Neural progenitor cell (in vitro differentiated cells): ENCODE results near the gene KPNA1. TPM values are rescaled to one million over a fixed set of nuclear protein-coding genes. Genes with fewer than 3 reads are reported as not detected.

Source experiments
- DNase-seq: peaks from one replicate; pipeline ENCODE4 v3.0.0-alpha.2; 2016; ENCODE audit warnings: low spot score
- H2AFZ ChIP-seq: fragments of 200-600 bp; sonication (generic); replicated peaks from 2 replicates; pipeline ENCODE4 v1.6.1; 2016; ENCODE audit warnings: antibody characterized with exemption
- H3F3A ChIP-seq: fragments of 200-600 bp; sonication (generic); 2 replicates; pipeline ENCODE4 v1.6.1; 2016; ENCODE audit warnings: antibody characterized with exemption, low read depth
- H3K27ac ChIP-seq: fragments of 200-600 bp; sonication (generic); 2 replicates; pipeline ENCODE4 v1.5.1; 2016; ENCODE audit warnings: mild to moderate bottlenecking
- H3K27me3 ChIP-seq: fragments of 200-600 bp; sonication (generic); 2 replicates; pipeline ENCODE4 v1.6.1; 2016; ENCODE audit warnings: mild to moderate bottlenecking, moderate library complexity
- H3K36me3 ChIP-seq: fragments of 200-600 bp; sonication (generic); 2 replicates; pipeline ENCODE4 v1.5.1; 2016
- H3K4me1 ChIP-seq: fragments of 200-600 bp; sonication (generic); 2 replicates; pipeline ENCODE4 v1.6.1; 2016; ENCODE audit warnings: mixed run types
- H3K4me2 ChIP-seq: fragments of 200-600 bp; sonication (generic); 2 replicates; pipeline ENCODE4 v1.6.1; 2016
- H3K4me3 ChIP-seq: fragments of 200-600 bp; sonication (generic); 2 replicates; pipeline ENCODE4 v1.5.1; 2016
- H3K79me2 ChIP-seq: fragments of 200-600 bp; sonication (generic); 2 replicates; pipeline ENCODE4 v1.6.1; 2016; ENCODE audit warnings: low read depth
- H3K9ac ChIP-seq: fragments of 200-600 bp; sonication (generic); 2 replicates; pipeline ENCODE4 v1.6.1; 2016
- H3K9me3 ChIP-seq: fragments of 200-600 bp; sonication (generic); 2 replicates; pipeline ENCODE4 v1.5.1; 2016; ENCODE audit warnings: low read depth
- H4K20me1 ChIP-seq: fragments of 200-600 bp; sonication (generic); 2 replicates; pipeline ENCODE4 v1.6.1; 2016; ENCODE audit warnings: low read depth
- H3K27ac Mint-ChIP-seq: 3 replicates; pipeline ENCODE4 v1.8.0; 2021; ENCODE audit warnings: mixed read lengths
- H3K27me3 Mint-ChIP-seq: 2 replicates; pipeline ENCODE4 v1.8.0; 2022; ENCODE audit warnings: low read depth, mild to moderate bottlenecking, inconsistent platforms, moderate library complexity, mixed read lengths; ENCODE audit not compliant: insufficient read depth
- H3K36me3 Mint-ChIP-seq: 3 replicates; pipeline ENCODE4 v1.8.0; 2021; ENCODE audit warnings: mixed read lengths
- H3K4me1 Mint-ChIP-seq: 3 replicates; pipeline ENCODE4 v1.8.0; 2021; ENCODE audit warnings: mixed read lengths
- H3K4me3 Mint-ChIP-seq: 3 replicates; pipeline ENCODE4 v1.8.0; 2021; ENCODE audit warnings: mild to moderate bottlenecking, moderate library complexity, mixed read lengths
- H3K9me3 Mint-ChIP-seq: 3 replicates; pipeline ENCODE4 v1.8.0; 2020; ENCODE audit warnings: mixed read lengths
- EZH2 ChIP-seq: fragments of 200-600 bp; sonication (generic); IDR thresholded peaks from 2 replicates; pipeline ENCODE4 v1.6.1; 2017; ENCODE audit warnings: antibody characterized with exemption, mild to moderate bottlenecking, moderate library complexity
- EZH2phosphoT487 ChIP-seq: fragments of 200-600 bp; sonication (generic); IDR thresholded peaks from 2 replicates; pipeline ENCODE4 v1.6.1; 2017; ENCODE audit warnings: antibody characterized with exemption
- total RNA-seq: library from RNA; depleted of rRNA; stranded (reverse); fragments of >200 nt; gene quantifications from 2 replicates; pipeline ENCODE4 v1.2.3, GENCODE V29; 2015; ENCODE audit warnings: low replicate concordance
- TF ChIP-seq, protein P1 (sequence below): fragments of 200-600 bp; sonication (generic); IDR thresholded peaks from 2 replicates; pipeline ENCODE4 v1.5.1; 2017; ENCODE audit warnings: antibody characterized with exemption, mild to moderate bottlenecking

KPNA1 gene
- total RNA-seq, 1 donor from 2014 or later, result 37.1 TPM

DNA sequence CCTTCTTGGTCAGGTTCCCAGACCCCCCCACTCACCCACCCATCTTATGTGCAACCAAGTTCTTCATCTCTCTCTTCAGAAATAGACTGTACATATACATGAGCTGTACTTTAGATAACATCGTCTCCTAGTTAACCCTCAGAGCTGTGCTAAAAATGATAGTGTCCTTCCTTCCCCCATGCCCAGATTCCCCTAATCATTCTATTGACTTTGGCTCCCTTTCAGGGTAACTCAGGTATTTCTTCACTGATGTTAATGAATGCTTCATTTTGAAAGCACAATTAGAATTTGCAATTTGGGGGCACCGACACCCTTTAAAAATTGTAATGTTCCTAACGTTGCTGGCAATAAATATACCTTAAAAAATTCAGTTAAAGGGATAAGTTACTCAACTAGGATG is 38.4 kb upstream of the KPNA1 start:
- H3K27ac Mint-ChIP-seq, result no peak overlapping the region
- no peak for TF ChIP-seq EZH2
- no peak for TF ChIP-seq EZH2phosphoT487
- TF ChIP-seq, protein P1, sequence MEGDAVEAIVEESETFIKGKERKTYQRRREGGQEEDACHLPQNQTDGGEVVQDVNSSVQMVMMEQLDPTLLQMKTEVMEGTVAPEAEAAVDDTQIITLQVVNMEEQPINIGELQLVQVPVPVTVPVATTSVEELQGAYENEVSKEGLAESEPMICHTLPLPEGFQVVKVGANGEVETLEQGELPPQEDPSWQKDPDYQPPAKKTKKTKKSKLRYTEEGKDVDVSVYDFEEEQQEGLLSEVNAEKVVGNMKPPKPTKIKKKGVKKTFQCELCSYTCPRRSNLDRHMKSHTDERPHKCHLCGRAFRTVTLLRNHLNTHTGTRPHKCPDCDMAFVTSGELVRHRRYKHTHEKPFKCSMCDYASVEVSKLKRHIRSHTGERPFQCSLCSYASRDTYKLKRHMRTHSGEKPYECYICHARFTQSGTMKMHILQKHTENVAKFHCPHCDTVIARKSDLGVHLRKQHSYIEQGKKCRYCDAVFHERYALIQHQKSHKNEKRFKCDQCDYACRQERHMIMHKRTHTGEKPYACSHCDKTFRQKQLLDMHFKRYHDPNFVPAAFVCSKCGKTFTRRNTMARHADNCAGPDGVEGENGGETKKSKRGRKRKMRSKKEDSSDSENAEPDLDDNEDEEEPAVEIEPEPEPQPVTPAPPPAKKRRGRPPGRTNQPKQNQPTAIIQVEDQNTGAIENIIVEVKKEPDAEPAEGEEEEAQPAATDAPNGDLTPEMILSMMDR, result no peak
- Histone ChIP-seq H3K4me1 (no peaks in the 10 kb centered on the region), H3F3A (no peaks in the 10 kb centered on the region), H3K9ac (no peak overlapping the region), H3K27ac (no peak overlapping the region), H4K20me1 (no peaks in the 10 kb centered on the region), H3K36me3 (no peaks in the 10 kb centered on the region), H3K9me3 (no peaks in the 10 kb centered on the region), H3K79me2 (no peaks in the 10 kb centered on the region), H2AFZ (no peak overlapping the region), H3K4me3 (no peak overlapping the region), H3K4me2 (no peak overlapping the region), H3K27me3 (no peaks in the 10 kb centered on the region)
- no peaks in the 10 kb centered on the region for H3K9me3 Mint-ChIP-seq
- H3K27me3 Mint-ChIP-seq, result peaks cover 5% of the 10 kb centered on the region
- no peak overlapping the region for H3K4me3 Mint-ChIP-seq
- H3K36me3 Mint-ChIP-seq, result no peaks in the 10 kb centered on the region
- H3K4me1 Mint-ChIP-seq, result no peaks in the 10 kb centered on the region
- no peak for DNase-seq

- Histone ChIP-seq H2AFZ (no peak overlapping the region), H3K4me1 (no peaks in the 10 kb centered on the region), H3K79me2 (no peaks in the 10 kb centered on the region), H3K9me3 (no peaks in the 10 kb centered on the region), H3F3A (no peaks in the 10 kb centered on the region), H4K20me1 (no peaks in the 10 kb centered on the region), H3K4me3 (no peak overlapping the region), H3K27me3 (no peaks in the 10 kb centered on the region), H3K36me3 (no peaks in the 10 kb centered on the region), H3K9ac (no peak overlapping the region), H3K27ac (no peak overlapping the region), H3K4me2 (no peak overlapping the region)
- H3K4me3 Mint-ChIP-seq, result no peak overlapping the region
- no peak for TF ChIP-seq EZH2phosphoT487
- TF ChIP-seq, protein P1, result no peak
- no peak for TF ChIP-seq EZH2
- H3K27ac Mint-ChIP-seq, result no peak overlapping the region
- H3K4me1 Mint-ChIP-seq, result no peaks in the 10 kb centered on the region
- no peak for DNase-seq
- H3K9me3 Mint-ChIP-seq, result no peaks in the 10 kb centered on the region
- H3K27me3 Mint-ChIP-seq, result peaks cover 3% of the 10 kb centered on the region
- H3K36me3 Mint-ChIP-seq, result no peaks in the 10 kb centered on the region
Observed at GRCh38 chr3:122548619-122549018, 33.9 kb upstream of the KPNA1 start.

GRCh38 chr3:122548076-122548475 is 33.3 kb upstream of the KPNA1 start:
- no peaks in the 10 kb centered on the region for H4K20me1 ChIP-seq
- no peaks in the 10 kb centered on the region for H3K4me1 ChIP-seq
- no peaks in the 10 kb centered on the region for H3K9me3 ChIP-seq
- H3K4me1 Mint-ChIP-seq, result no peaks in the 10 kb centered on the region
- H3K4me3 Mint-ChIP-seq, result no peak overlapping the region
- TF ChIP-seq, protein P1, result no peak
- TF ChIP-seq EZH2phosphoT487, result no peak
- TF ChIP-seq EZH2, result no peak
- H3F3A ChIP-seq, result no peaks in the 10 kb centered on the region
- H3K9me3 Mint-ChIP-seq, result no peaks in the 10 kb centered on the region
- no peak overlapping the region for H3K27ac ChIP-seq
- H3K27me3 ChIP-seq, result no peaks in the 10 kb centered on the region
- DNase-seq, result no peak
- H3K36me3 Mint-ChIP-seq, result no peaks in the 10 kb centered on the region
- no peak overlapping the region for H3K4me3 ChIP-seq
- no peak overlapping the region for H2AFZ ChIP-seq
- H3K9ac ChIP-seq, result no peak overlapping the region
- H3K4me2 ChIP-seq, result no peak overlapping the region
- H3K36me3 ChIP-seq, result no peaks in the 10 kb centered on the region
- no peak overlapping the region for H3K27ac Mint-ChIP-seq
- H3K79me2 ChIP-seq, result no peaks in the 10 kb centered on the region
- H3K27me3 Mint-ChIP-seq, result peaks cover 3% of the 10 kb centered on the region
